ENCODE data around the gene FAM241B. TPM values are rescaled to one million over a fixed set of nuclear protein-coding genes. Genes with fewer than 3 reads are reported as not detected.

FAM241B gene
- total RNA-seq, 1 donor from 2014 or later, result 5.3 TPM

DNA sequence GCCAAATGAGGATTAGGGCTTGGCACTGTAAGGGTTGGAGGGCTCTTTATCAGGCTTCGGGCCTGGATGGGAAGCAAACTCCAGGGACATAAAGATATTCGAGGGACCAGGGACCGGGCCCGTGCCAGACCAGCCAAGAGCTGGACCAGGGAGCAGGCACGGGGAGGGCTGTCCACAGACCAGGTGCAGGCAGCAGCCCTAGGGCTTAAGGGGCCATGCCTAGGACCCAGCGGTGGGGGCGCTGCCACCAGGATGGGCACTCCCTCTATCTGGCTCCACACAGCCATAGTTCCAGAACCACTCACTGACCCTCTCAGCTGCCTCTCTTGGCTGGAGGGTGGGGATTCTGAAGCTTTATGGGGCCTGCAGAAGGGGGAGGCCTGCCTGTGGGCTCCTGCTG lies 32.9 kb downstream of the FAM241B start:
- DNase-seq, result no peak
- H3K36me3 ChIP-seq, result no peaks in the 10 kb centered on the region
- H3K27ac ChIP-seq (replicated peaks), result no peak overlapping the region
- peaks cover 86% of the 10 kb centered on the region for H3K27me3 ChIP-seq (ENCODE audit: low read depth)
- no peak overlapping the region for H3K4me3 ChIP-seq
- H3K4me1 ChIP-seq, result no peaks in the 10 kb centered on the region
- intact Hi-C loops (cut with micrococcal nuclease), result no loop called here
- TF ChIP-seq, protein P1, sequence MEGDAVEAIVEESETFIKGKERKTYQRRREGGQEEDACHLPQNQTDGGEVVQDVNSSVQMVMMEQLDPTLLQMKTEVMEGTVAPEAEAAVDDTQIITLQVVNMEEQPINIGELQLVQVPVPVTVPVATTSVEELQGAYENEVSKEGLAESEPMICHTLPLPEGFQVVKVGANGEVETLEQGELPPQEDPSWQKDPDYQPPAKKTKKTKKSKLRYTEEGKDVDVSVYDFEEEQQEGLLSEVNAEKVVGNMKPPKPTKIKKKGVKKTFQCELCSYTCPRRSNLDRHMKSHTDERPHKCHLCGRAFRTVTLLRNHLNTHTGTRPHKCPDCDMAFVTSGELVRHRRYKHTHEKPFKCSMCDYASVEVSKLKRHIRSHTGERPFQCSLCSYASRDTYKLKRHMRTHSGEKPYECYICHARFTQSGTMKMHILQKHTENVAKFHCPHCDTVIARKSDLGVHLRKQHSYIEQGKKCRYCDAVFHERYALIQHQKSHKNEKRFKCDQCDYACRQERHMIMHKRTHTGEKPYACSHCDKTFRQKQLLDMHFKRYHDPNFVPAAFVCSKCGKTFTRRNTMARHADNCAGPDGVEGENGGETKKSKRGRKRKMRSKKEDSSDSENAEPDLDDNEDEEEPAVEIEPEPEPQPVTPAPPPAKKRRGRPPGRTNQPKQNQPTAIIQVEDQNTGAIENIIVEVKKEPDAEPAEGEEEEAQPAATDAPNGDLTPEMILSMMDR (IDR thresholded peaks at IDR 0.05; ENCODE audit: borderline replicate concordance), result no peak
- no peaks in the 10 kb centered on the region for H3K9me3 ChIP-seq (replicated peaks)

- no peaks in the 10 kb centered on the region for H3K9me3 ChIP-seq (replicated peaks)
- no peak overlapping the region for H3K4me3 ChIP-seq
- no peaks in the 10 kb centered on the region for H3K4me1 ChIP-seq
- TF ChIP-seq, protein P1 (IDR thresholded peaks at IDR 0.05; ENCODE audit: borderline replicate concordance), result no peak
- H3K36me3 ChIP-seq, result no peaks in the 10 kb centered on the region
- no peak for DNase-seq
- H3K27ac ChIP-seq (replicated peaks), result no peak overlapping the region
- peaks cover 86% of the 10 kb centered on the region for H3K27me3 ChIP-seq (ENCODE audit: low read depth)
- intact Hi-C loops (cut with micrococcal nuclease), result no loop called here
Measured at GRCh38 chr10:69663369-69663947, 33.4 kb downstream of the FAM241B start.

GRCh38 chr10:69665474-69666320 lies 35.6 kb downstream of the FAM241B start:
- DNase-seq, result no peak
- H3K4me1 ChIP-seq, result no peaks in the 10 kb centered on the region
- no peaks in the 10 kb centered on the region for H3K36me3 ChIP-seq
- no peak overlapping the region for H3K4me3 ChIP-seq
- H3K9me3 ChIP-seq (replicated peaks), result no peaks in the 10 kb centered on the region
- peaks cover 86% of the 10 kb centered on the region for H3K27me3 ChIP-seq (ENCODE audit: low read depth)
- TF ChIP-seq, protein P1 (IDR thresholded peaks at IDR 0.05; ENCODE audit: borderline replicate concordance), result no peak
- H3K27ac ChIP-seq (replicated peaks), result no peak overlapping the region
- intact Hi-C loops (cut with micrococcal nuclease), result no loop called here

DNA sequence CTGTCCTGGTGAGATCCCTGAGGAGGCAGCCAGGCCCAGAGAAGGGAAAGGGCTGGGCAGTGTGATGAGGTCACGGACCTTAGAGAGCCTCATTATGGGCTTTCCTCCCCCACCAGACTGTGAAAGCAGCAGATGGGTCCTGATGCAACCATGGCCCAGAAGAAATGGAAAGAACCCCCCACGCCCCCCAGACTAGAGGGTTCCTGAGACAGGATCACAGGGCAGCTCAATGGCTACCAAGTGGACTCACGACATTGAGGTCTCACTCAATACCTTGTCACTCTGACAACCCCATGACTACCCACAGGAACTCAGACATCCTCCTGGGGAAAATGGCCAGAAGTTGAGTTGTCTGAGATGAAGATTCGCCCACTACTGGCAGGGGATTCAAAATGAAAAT lies 36.7 kb downstream of the FAM241B start:
- Histone ChIP-seq H3K4me3 (no peak overlapping the region), H3K4me1 (no peaks in the 10 kb centered on the region), H3K36me3 (no peaks in the 10 kb centered on the region), H3K27me3 (ENCODE audit: low read depth) (peaks cover 84% of the 10 kb centered on the region), H3K27ac (replicated peaks) (no peak overlapping the region), H3K9me3 (replicated peaks) (peaks cover 1% of the 10 kb centered on the region)
- intact Hi-C loops (cut with micrococcal nuclease), result no loop called here
- no peak for DNase-seq
- TF ChIP-seq, protein P1 (IDR thresholded peaks at IDR 0.05; ENCODE audit: borderline replicate concordance), result no peak

DNA sequence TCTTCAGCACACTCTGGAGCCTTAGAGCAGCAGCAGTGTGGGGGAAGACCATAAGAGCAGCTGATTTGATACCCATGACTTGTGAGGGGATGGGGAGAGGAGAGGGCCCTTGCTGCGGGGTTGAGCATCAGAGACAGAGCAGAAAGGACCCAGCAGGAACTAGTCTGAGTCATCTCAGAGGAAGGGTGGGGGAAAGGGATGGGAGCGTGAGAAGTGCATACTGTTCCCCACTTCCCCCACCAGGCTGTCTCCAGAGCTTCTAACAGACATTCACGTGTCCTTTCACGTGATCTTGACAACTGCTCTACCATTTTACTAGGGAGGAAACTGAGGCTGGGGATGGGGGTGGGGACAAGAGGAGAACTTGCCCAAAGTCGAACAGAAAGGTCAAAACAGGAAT lies 38.7 kb downstream of the FAM241B start:
- Histone ChIP-seq H3K27ac (replicated peaks) (no peak overlapping the region), H3K4me3 (no peak overlapping the region), H3K36me3 (no peaks in the 10 kb centered on the region), H3K4me1 (no peaks in the 10 kb centered on the region), H3K27me3 (ENCODE audit: low read depth) (peaks cover 77% of the 10 kb centered on the region), H3K9me3 (replicated peaks) (peaks cover 4% of the 10 kb centered on the region)
- DNase-seq, result no peak
- intact Hi-C loops (cut with micrococcal nuclease), result no loop called here
- TF ChIP-seq, protein P1 (IDR thresholded peaks at IDR 0.05; ENCODE audit: borderline replicate concordance), result no peak

Data from left ventricle myocardium inferior (tissue), 1 donor.